Epithelial cell of esophagus (primary cell): ENCODE measurements around the gene ANKRD39.
"Not testable (repeated sequence)": the region's sequence is repeated elsewhere in the genome, so short reads cannot be mapped to it uniquely, and the experiment has no call there.

Experiments used
- DNase-seq: peaks from one replicate; pipeline ENCODE4 v3.0.0; 2010; ENCODE audit warnings: low read depth
- H3K4me3 ChIP-seq: 2 replicates; pipeline ENCODE4 v1.5.1; 2011; ENCODE audit warnings: mild to moderate bottlenecking, low read length, control low read depth
- CTCF ChIP-seq: IDR thresholded peaks from 2 replicates; pipeline ENCODE4 v1.5.1; 2011; ENCODE audit warnings: low read depth, mild to moderate bottlenecking, low read length, control low read depth, inconsistent platforms; ENCODE audit not compliant: insufficient read depth; ENCODE audit errors: missing control alignments

The ANKRD39 gene

GRCh38 chr2:96866986-96867755 is 9.4 kb upstream of the ANKRD39 start:
- DNase-seq, result no peak
- TF ChIP-seq CTCF, result no peak
- H3K4me3 ChIP-seq, result peak overlapping the region; percentile 76

GRCh38 chr2:96866586-96866985 is 8.8 kb upstream of the ANKRD39 start:
- TF ChIP-seq CTCF, result no peak
- DNase-seq, result no peak
- no peak overlapping the region for H3K4me3 ChIP-seq

GRCh38 chr2:96866149-96866548 is 8.3 kb upstream of the ANKRD39 start:
- no peak for TF ChIP-seq CTCF
- DNase-seq, result no peak
- no peak overlapping the region for H3K4me3 ChIP-seq

- TF ChIP-seq CTCF, result no peak
- H3K4me3 ChIP-seq, result no peak overlapping the region
- no peak for DNase-seq
These were observed 7.8 kb upstream of the ANKRD39 start for GRCh38 chr2:96865654-96866053.

GRCh38 chr2:96864343-96865091 is 6.7 kb upstream of the ANKRD39 start:
- DNase-seq, result no peak
- TF ChIP-seq CTCF, result peak; percentile 6
- no peak overlapping the region for H3K4me3 ChIP-seq

- TF ChIP-seq CTCF, result no peak
- no peak overlapping the region for H3K4me3 ChIP-seq
- no peak for DNase-seq
These were observed 5.9 kb upstream of the ANKRD39 start for GRCh38 chr2:96863575-96864342.

- not testable (repeated sequence) for DNase-seq, H3K4me3 ChIP-seq
These were observed 5.2 kb upstream of the ANKRD39 start for GRCh38 chr2:96863056-96863455.
